Lower leg skin (tissue), 4 donors: ENCODE measurements around the gene PLCE1. TPM values are rescaled to one million over a fixed set of nuclear protein-coding genes. Genes with fewer than 3 reads are reported as not detected.
A peak's percentile ranks its signal among the peaks of the same experiment; 100 is the strongest.

Source experiments
- DNase-seq, 2 donors: peaks; one replicate each; pipeline ENCODE4 v3.0.0-alpha.2; 2019; ENCODE audit warnings: low spot score in 2 of 2
- H3K4me3 ChIP-seq: fragments of 200-600 bp; sonication (generic); 2 replicates; pipeline ENCODE4 v1.5.1; 2017; ENCODE audit warnings: mild to moderate bottlenecking, low read depth; ENCODE audit not compliant: poor library complexity, severe bottlenecking
- POLR2A ChIP-seq, 2 donors: fragments of 450-650 bp; IDR thresholded peaks; one replicate each; pipeline ENCODE4 v1.6.1; 2016 to 2017; ENCODE audit warnings: antibody characterized with exemption in 2 of 2, mild to moderate bottlenecking in 1 of 2, moderate library complexity in 1 of 2
- WGBS, 2 donors: methylation state at CpG; one replicate each; pipeline ENCODE4 v1.1.5; 2018; 5-methylcytosine and 5-hydroxymethylcytosine counted together
- intact Hi-C: fragments of 100-400 bp; cut with DNase I; formaldehyde crosslinking; loops from one replicate; pipeline ENCODE4 v1.15.0; 2023; ENCODE audit warnings: low total_unique reads
- total RNA-seq, 4 donors: library from RNA; depleted of rRNA; stranded (reverse); fragments of >200 nt; gene quantifications; one replicate each; pipeline ENCODE4 v1.1.0, GENCODE V29; 2016
- TF ChIP-seq, protein P1 (sequence below), 3 donors: fragments of 450-650 bp; IDR thresholded peaks; one replicate each; pipeline ENCODE4 v1.5.1; 2016; ENCODE audit warnings: antibody characterized with exemption in 3 of 3, mild to moderate bottlenecking in 3 of 3, moderate library complexity in 2 of 3

The PLCE1 gene
- total RNA-seq = 1 to 10 TPM in 2 of 4 donors, under 1 TPM in 2; 0.25 to 2.7 (median 1.1) TPM

GRCh38 chr10:93993782-93994437 lies at the start of gene PLCE1:
TSS of gene PLCE1 (plus strand) at chr10:93993931. CDS start at chr10:94031047, 37,116 bp downstream.
- peak within 1 kb of the TSS; percentile 44 for H3K4me3 ChIP-seq
- 1% methylated on average over 36 to 43 of the region's 83 CpGs for WGBS, 2 donors
- TF ChIP-seq, protein P1, sequence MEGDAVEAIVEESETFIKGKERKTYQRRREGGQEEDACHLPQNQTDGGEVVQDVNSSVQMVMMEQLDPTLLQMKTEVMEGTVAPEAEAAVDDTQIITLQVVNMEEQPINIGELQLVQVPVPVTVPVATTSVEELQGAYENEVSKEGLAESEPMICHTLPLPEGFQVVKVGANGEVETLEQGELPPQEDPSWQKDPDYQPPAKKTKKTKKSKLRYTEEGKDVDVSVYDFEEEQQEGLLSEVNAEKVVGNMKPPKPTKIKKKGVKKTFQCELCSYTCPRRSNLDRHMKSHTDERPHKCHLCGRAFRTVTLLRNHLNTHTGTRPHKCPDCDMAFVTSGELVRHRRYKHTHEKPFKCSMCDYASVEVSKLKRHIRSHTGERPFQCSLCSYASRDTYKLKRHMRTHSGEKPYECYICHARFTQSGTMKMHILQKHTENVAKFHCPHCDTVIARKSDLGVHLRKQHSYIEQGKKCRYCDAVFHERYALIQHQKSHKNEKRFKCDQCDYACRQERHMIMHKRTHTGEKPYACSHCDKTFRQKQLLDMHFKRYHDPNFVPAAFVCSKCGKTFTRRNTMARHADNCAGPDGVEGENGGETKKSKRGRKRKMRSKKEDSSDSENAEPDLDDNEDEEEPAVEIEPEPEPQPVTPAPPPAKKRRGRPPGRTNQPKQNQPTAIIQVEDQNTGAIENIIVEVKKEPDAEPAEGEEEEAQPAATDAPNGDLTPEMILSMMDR (IDR thresholded peaks at IDR 0.05) = no peak
- TF ChIP-seq POLR2A (IDR thresholded peaks at IDR 0.05) = no peak
- peak in 1 of 2 donors; percentile 85 for DNase-seq
- intact Hi-C loops = no loop called here

DNA sequence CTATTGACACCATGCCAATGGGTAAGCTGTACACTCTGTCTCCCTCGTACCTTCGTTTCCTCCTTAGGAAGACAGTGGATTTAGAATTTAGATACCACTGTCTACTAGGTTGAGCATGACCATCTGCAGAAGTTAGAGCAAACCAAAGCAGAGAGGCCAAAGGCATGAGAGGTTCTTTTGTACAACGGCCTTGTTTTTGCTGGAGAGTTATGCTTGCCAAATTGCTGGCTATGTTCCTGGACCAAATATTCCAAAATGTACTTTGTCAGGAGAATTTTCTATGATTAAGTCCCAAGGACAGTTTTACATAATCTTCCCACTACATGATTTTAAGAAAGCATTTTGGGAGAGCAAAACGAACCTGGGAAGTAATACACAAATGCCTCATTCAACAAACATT lies 47.9 kb upstream of the PLCE1 start:
- WGBS, 2 donors = 63 to 68% methylated on average over 4 of the region's 4 CpGs

DNA sequence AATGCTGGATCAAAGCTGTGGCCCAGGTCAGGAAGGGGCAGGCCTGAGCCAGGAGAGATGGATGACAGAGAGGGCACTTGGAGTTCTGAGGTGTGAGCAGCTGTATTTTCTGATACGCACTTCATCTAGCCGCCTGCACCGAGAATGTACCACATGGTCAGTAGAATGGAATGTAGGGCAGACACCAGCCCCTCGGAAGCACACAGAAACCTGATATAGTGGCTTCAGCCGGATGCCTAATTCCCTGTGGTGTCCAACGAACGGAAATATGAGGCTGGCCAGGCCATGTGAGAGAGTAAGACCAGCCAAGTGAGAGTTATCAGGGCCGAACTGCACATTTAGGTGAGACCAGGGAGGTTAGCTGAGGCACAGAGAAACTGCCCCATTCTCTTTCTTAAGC lies 46.7 kb upstream of the PLCE1 start:
- intact Hi-C loops = no loop called here
- WGBS, 2 donors = 60 to 70% methylated on average over 8 of the region's 8 CpGs
- H3K4me3 ChIP-seq = no peak overlapping the region

More for the DNA sequence above, 47.9 kb upstream of the PLCE1 start:
- intact Hi-C loops = no loop called here
- TF ChIP-seq, protein P1 (IDR thresholded peaks at IDR 0.05) = no peak
- no peak for TF ChIP-seq POLR2A (IDR thresholded peaks at IDR 0.05)
- no peak overlapping the region for H3K4me3 ChIP-seq
- no peak for DNase-seq

GRCh38 chr10:93947524-93947923 lies 46.2 kb upstream of the PLCE1 start:
- intact Hi-C loops = no loop called here
- no peak for DNase-seq
- no peak for TF ChIP-seq POLR2A (IDR thresholded peaks at IDR 0.05)
- TF ChIP-seq, protein P1 (IDR thresholded peaks at IDR 0.05) = no peak
- no peak overlapping the region for H3K4me3 ChIP-seq

More for the DNA sequence above, 46.7 kb upstream of the PLCE1 start:
- DNase-seq = no peak
- no peak for TF ChIP-seq POLR2A (IDR thresholded peaks at IDR 0.05)
- TF ChIP-seq, protein P1 (IDR thresholded peaks at IDR 0.05) = no peak

- WGBS, 2 donors = 62 to 64% methylated on average over 2 of the region's 2 CpGs
- intact Hi-C loops = no loop called here
- DNase-seq = no peak
- no peak overlapping the region for H3K4me3 ChIP-seq
- TF ChIP-seq POLR2A (IDR thresholded peaks at IDR 0.05) = no peak
- TF ChIP-seq, protein P1 (IDR thresholded peaks at IDR 0.05) = no peak
Measured at GRCh38 chr10:93951905-93952304, 41.8 kb upstream of the PLCE1 start.

GRCh38 chr10:93954299-93954698 lies 39.4 kb upstream of the PLCE1 start:
- TF ChIP-seq POLR2A (IDR thresholded peaks at IDR 0.05) = no peak
- TF ChIP-seq, protein P1 (IDR thresholded peaks at IDR 0.05) = no peak
- no peak overlapping the region for H3K4me3 ChIP-seq
- DNase-seq = no peak
- 95 to 98% methylated on average over 8 of the region's 8 CpGs for WGBS, 2 donors
- intact Hi-C loops = no loop called here
